ENCODE data around the gene ZNF93.
"Not testable (repeated sequence)": the region's sequence is repeated elsewhere in the genome, so short reads cannot be mapped to it uniquely, and the experiment has no call there.

ZNF93 gene

DNA sequence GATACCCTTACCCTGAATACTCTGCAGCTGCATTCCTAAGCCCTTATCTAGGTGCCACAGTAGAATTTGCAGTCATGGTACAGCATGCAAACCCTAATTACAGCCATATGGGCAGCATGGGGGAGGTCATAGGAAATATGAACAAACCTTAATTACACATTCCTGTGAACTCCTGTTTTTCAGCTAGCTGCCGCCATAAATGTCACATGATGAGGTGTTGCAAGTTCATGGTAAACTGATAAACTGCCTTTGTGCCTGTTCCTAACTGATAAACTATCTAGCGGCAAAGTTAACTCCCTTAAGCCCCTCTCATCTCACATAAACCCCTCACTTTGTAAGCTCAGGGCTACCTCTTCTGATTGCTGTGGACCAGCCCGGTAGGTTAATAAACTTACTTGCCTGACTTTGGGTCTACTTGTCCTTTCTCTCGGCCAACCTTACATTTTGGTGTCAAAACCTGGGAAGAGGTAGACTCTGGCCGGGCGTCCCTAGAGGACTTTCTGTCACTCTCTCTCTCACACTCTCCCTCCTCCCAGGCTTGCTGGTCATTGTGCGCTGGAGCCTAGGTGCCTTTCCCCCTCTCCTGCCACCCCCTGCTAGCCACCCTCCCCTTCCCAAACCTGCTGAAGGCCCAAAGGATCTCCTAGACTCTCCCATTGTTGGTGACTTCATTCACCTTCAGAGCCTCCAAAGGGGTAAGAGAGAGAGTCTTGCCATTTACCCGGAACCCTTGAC, 43.3 kb downstream of the ZNF93 start:
- no peak for DNase-seq

DNA sequence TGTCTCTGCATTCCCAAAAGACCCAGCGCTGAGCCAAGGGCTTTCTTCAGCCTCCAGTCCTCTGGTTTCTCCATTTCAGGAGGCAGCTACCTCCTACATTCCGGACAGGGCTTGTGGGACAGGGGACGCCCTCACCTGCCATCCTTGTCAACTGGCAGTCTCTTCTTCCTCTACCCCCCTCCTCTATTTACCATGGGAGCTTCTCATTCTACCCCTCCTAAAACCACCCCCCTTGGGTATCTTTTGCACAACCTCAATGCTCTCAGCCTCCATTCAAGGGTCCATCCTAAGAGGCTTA, 43.8 kb downstream of the ZNF93 start:
- no peak for DNase-seq

DNA sequence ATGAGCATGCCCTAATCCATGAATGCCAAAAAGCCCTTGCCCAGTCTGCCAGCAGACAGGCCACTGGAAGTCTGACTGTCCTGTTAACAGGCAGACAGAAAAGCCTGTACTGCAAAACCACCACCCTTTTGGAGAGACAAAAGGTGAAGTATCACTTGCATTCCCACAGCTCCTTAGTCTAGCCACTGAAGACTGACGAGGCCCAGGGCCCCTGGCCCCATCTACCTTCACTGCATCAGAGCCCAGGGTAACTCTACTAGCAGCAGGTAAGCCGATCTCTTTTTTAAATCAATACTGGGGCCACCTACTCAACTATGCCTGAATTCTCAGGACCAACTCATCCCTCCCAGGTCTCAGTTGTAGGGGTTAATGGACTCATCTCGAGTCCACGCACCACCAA, 45.5 kb downstream of the ZNF93 start:
- DNase-seq, result no peak

- no peak for DNase-seq
Measured at GRCh38 chr19:19948800-19949199, 48.1 kb downstream of the ZNF93 start.

DNA sequence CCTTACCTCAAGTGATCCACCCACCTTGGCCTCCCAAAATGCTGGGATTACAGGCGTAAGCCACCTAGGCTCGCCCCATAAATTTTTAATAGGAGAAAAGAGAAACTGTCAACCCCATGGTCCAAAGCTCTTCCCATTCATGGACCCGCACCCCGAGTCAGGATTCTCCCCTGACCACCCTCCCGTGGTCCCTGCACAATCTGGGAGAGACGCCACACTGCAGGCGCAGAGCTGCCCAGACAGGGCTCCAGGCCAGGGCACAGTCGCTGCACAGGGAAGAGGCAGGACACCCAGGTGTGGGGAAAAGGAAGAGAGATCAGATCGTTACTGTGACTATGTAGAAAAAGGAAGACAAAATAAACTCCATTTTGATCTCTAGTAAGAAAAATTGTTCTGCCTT, 54.5 kb downstream of the ZNF93 start:
- no peak for DNase-seq

DNA sequence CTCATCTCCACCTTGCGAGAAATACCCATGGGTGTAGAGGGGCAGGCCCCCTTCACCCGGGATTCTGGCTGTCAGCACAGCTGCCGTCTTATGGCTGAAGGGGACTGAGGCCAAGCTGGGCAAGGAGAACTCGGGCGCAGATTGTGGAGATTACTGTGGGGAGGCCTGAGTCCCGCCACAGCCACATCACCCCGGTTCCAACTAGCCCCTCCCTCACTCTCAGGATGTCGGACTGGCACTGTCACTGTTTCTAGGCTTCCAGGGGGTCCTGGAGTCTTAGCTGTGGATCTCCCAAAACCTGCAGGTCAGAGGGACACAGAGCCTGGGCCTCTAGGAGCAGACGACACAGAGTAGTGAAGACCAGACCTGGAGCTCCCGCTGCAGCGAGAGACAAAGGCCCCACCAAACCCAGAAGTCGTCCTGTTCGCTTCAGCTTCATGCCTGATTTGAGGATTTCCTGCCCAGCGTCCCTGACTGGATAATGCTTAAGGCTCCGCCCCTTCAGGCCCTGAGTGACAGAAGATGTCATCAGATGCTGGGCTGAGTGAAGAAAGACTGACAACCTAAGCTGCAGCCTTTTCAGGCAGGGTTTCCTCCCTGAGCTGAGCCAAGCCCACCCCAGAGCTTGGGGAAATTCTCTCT, 55.8 kb downstream of the ZNF93 start:
- DNase-seq, result no peak

GRCh38 chr19:19957766-19958165, 57.0 kb downstream of the ZNF93 start:
- DNase-seq, result not testable (repeated sequence)

DNA sequence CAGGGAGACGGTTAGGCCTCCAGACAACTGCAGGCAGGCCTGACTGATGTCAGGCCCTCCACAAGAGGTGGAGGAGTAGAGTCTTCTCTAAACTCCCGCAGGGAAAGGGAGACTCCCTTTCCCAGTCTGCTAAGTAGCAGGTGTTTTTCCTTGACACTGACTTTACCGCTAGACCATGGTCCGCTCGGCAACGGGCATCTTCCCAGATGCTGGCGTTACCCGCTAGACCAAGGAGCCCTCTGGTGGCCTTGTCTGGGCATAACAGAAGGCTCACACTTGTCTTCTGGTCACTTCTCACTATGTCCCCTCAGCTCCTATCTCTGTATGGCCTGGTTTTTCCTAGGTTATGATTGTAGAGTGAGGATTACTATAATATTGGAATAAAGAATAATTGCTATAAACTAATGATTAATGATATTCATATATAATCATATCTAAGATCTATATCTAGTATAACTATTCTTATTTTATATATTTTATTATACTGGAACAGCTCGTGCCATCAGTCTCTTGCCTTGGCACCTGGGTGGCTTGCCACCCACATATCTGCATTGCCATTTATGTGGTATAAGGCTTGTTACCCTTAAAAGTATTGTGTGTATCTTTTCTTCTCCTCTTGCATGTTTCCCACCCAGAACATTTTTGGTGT, 58.5 kb downstream of the ZNF93 start:
- DNase-seq, result peak; percentile 70

DNA sequence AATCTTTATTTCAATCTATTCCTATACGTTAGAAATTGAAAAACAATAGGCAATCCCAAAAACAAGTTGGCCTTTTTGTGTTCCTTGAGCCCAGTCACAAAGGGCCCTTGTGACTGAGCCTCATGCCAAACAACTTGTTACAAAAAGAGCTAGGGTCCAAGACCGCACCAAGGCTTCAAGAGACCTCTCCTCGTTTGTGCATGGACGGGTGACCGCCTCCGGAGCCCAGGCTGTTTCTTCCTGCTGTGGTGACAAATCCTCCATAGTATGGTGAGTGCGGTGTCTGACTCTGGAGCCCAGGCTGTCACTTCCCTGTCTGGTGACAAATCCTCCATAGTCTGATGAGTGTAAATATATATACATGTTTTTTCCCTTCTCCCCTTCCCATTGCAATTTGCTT, 63.7 kb downstream of the ZNF93 start:
- DNase-seq, result no peak

- DNase-seq, result not testable (repeated sequence)
Measured at GRCh38 chr19:19966126-19966525, 65.4 kb downstream of the ZNF93 start.

DNA sequence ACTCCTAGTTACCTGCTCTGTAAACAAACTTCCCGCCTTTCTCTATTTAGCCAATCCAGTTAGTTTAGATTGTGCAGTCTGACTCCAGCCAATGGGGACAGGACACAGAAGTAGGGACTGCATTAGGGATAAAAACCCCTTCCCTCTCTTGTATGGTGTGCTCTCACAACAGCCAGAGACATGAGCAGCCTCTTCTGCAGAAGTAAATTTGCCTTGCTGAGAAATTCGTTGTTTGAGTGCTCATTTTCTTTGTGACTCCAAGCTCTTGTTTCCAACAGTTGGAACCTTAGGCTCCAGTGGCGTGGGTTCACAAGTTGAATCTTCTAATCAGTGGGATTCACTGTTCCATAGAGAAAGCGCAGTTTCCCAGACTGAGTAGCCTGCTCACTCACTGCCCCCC, 66.1 kb downstream of the ZNF93 start:
- DNase-seq, result no peak
